Raji (cell line): ENCODE data around the gene OR7C1.

ENCODE experiments used
- POLR2A ChIP-seq: IDR thresholded peaks from 2 replicates; pipeline ENCODE4 v1.6.1; 2011; ENCODE audit warnings: low read depth, low read length, control low read depth; ENCODE audit not compliant: insufficient read depth

OR7C1 gene

GRCh38 chr19:14768001-14768400, 67.0 kb downstream of the OR7C1 start:
- no peak for TF ChIP-seq POLR2A

- TF ChIP-seq POLR2A, result no peak
These were observed 67.5 kb downstream of the OR7C1 start for GRCh38 chr19:14767466-14767971.

- TF ChIP-seq POLR2A, result no peak
These were observed 70.6 kb downstream of the OR7C1 start for GRCh38 chr19:14764401-14764800.

- no peak for TF ChIP-seq POLR2A
These were observed 71.4 kb downstream of the OR7C1 start for GRCh38 chr19:14763497-14764145.

GRCh38 chr19:14762111-14762510, 72.9 kb downstream of the OR7C1 start:
- TF ChIP-seq POLR2A, result no peak

- no peak for TF ChIP-seq POLR2A
These were observed 73.4 kb downstream of the OR7C1 start for GRCh38 chr19:14761607-14762006.

GRCh38 chr19:14758816-14759215, 76.2 kb downstream of the OR7C1 start:
- TF ChIP-seq POLR2A, result no peak

- TF ChIP-seq POLR2A, result no peak
These were observed 86.4 kb downstream of the OR7C1 start for GRCh38 chr19:14748601-14749000.
